ENCODE results near the gene PSG3. TPM values are rescaled to one million over a fixed set of nuclear protein-coding genes. Genes with fewer than 3 reads are reported as not detected.
"Not testable (repeated sequence)": the region's sequence is repeated elsewhere in the genome, so short reads cannot be mapped to it uniquely, and the experiment has no call there.

The PSG3 gene
- polyA plus RNA-seq, 6 donors from 2014 or later = not detected

DNA sequence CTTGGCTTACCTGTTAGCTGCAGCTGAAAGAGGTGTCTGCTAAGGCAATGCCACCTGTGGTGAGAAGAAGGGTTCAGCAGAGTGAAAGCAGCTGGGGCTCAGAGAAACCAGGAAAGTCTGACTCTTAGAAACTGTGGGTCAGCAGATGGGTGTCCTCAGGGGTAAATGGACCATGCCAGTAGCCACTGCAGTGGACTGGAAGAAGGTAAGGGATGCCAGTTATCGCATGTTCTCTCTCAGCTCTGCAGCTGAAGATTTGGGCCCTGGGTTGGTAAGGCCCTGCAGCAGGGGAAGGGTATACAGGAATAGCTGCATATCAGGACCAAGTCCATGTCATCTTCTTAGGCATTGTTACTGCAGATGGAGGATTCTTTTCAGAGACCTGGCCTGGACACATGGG lies 12.0 kb upstream of the PSG3 start:
- not testable (repeated sequence) for ATAC-seq (ENCODE audit: low read depth in 2 of 2); DNase-seq; H3K9me3 Mint-ChIP-seq; H3K4me1 Mint-ChIP-seq; H3K4me3 Mint-ChIP-seq; H3K36me3 Mint-ChIP-seq; H3K27ac Mint-ChIP-seq
- H3K27me3 Mint-ChIP-seq = peaks cover 19 to 43% (median 38%) of the 10 kb centered on the region in 3 donors

DNA sequence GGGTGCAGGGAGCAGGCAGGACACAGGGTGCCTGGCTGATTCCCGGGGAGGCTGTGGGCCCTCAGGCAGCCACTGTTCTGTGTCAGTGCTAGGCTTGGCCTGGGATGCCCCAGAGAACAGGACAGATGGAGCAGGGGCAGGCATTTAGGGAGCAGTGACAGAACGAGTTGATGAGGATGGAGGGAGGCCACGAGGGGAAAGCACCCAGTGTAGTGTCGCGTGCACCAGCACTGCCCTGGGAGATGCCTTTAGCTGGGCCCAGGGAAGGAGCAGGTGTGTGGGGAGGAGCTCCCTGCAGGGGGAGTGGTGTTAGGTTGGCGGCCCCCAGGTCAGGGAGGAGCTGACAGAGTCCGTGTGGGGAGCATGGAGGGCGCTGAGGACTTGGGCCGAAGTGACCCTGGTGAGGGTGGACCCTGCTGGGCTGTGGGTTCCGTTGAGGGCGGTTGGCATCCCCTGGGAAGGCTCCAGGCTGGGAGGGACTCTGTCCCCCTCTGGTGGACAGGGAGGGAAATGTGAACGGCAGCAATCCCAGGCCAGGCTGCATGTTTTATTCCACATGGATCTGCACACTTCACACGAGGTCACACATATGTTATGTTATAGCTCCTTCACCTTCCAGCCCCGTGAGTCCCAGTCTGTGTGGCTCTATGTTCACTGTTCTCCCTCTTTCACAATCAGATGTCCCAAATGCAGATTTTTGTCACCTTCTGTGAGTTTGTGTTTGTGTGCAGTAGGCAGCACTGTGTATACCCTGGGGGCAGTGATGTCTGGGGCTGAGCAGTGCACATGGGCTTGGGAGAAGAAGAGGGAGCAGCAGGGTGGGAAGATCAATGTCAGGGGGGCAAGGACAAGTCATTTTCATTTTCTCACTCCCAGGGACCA lies 1.7 kb upstream of the PSG3 start:
- not testable (repeated sequence) for H3K36me3 Mint-ChIP-seq; ATAC-seq (ENCODE audit: low read depth in 2 of 2); DNase-seq; H3K4me1 Mint-ChIP-seq; H3K4me3 Mint-ChIP-seq
- H3K27ac Mint-ChIP-seq = peak overlapping the region in 1 of 6 donors; percentile 60
- peaks cover 4 to 45% (median 40%) of the 10 kb centered on the region in 3 donors for H3K27me3 Mint-ChIP-seq
- H3K9me3 Mint-ChIP-seq = peaks cover 0 to 13% (median 6%) of the 10 kb centered on the region in 7 donors

DNA sequence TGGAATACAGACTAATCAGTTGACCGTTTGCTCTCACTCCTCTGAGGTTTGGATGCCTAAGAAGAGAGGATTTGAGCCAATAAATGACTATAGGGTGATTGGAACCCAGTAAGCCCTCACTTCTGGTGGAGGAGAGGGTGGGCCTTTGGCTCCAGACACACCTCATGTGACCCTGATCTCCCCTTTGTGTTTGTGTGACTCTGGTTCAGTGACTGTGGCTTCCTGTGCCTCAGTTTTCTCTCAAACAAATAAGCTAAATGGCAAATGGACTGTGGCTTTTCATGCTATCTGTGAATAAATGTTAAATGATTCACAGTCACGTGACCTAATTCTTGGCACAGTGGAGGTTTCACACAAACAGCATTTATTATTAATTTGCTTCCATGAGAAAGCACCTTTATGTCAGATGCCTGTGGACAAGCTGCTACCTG lies 2.7 kb downstream of the PSG3 start:
- H3K27me3 Mint-ChIP-seq = peaks cover 11 to 36% (median 31%) of the 10 kb centered on the region in 3 donors
- not testable (repeated sequence) for H3K4me1 Mint-ChIP-seq

DNA sequence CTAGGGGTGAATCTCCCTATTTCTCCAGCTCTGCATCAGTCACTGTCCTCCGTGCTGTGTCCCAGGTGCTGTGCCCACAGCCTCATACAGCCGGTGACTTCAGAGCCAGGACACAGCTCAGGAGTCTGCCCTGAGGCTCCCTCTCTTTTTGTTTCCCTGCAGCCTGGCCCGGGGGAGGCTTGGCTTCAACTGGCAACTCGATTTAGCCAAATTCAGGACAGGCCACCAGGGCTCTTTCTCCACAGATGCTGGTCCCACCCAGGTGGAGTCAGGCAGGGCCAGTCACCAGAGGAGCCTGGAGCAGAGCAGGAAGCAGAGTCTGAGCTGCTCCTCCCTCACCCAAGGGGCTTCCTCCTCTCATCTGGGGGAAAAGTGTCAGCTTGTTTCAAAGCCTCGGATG lies 11.9 kb downstream of the PSG3 start:
- not testable (repeated sequence) for H3K4me3 Mint-ChIP-seq; H3K4me1 Mint-ChIP-seq; H3K36me3 Mint-ChIP-seq; H3K9me3 Mint-ChIP-seq; DNase-seq; ATAC-seq (ENCODE audit: low read depth in 2 of 2); H3K27ac Mint-ChIP-seq
- peaks cover 12 to 31% (median 21%) of the 10 kb centered on the region in 3 donors for H3K27me3 Mint-ChIP-seq

More for the DNA sequence above, 2.7 kb downstream of the PSG3 start:
- H3K4me3 Mint-ChIP-seq; ATAC-seq (ENCODE audit: low read depth in 2 of 2); H3K36me3 Mint-ChIP-seq; DNase-seq; H3K9me3 Mint-ChIP-seq: not testable (repeated sequence)
- peak overlapping the region in 1 of 6 donors; percentile 34 for H3K27ac Mint-ChIP-seq

DNA sequence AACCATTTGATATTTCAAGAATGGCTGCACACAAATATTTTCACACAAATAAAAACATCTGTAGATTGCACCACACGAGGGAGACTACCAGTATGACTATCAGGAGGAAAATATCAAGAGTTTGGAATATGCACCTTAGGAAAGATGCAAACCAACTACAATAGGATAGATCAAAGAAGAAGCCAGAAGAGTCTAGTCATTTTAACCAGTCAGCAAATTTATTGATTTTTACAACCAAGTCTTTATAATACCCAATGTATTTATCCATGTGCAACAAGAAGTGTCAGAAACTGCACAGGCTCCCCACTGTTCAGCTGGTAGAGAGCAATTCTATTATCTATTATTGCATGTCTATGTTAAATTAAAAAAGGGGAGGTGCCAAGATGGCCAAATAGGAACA lies 26.3 kb downstream of the PSG3 start:
- H3K27ac Mint-ChIP-seq; H3K4me3 Mint-ChIP-seq; ATAC-seq (ENCODE audit: low read depth in 2 of 2); DNase-seq; H3K4me1 Mint-ChIP-seq: not testable (repeated sequence)
- peaks cover 0 to 21% of the 10 kb centered on the region in 2 donors for H3K36me3 Mint-ChIP-seq
- H3K27me3 Mint-ChIP-seq = peaks cover 17 to 35% (median 28%) of the 10 kb centered on the region in 3 donors
- peaks cover 2 to 40% (median 17%) of the 10 kb centered on the region in 7 donors for H3K9me3 Mint-ChIP-seq

DNA sequence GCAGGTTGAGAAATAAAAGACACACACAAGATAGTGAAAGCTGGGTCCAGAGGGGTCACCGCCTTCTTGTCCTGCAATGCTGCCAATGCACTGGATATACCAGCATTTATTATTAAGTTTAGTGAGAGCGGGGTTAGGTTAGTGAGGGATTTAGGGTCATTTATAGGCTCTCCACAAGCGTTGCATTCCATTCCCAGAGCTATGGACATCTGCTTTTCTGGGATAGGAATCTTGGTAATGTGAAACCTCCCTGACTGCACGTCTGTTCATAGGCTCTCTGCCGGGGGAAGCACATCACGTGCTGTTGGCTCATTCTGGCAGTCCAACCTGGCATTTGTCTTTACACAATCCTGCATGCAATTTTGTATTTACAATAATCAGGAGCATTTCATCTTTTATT lies 27.5 kb downstream of the PSG3 start:
- DNase-seq; H3K4me1 Mint-ChIP-seq; H3K4me3 Mint-ChIP-seq; H3K27ac Mint-ChIP-seq; ATAC-seq (ENCODE audit: low read depth in 2 of 2): not testable (repeated sequence)
- H3K27me3 Mint-ChIP-seq = peaks cover 30 to 47% (median 39%) of the 10 kb centered on the region in 3 donors
- peaks cover 0 to 21% of the 10 kb centered on the region in 2 donors for H3K36me3 Mint-ChIP-seq
- H3K9me3 Mint-ChIP-seq = peaks cover 2 to 30% (median 14%) of the 10 kb centered on the region in 7 donors

DNA sequence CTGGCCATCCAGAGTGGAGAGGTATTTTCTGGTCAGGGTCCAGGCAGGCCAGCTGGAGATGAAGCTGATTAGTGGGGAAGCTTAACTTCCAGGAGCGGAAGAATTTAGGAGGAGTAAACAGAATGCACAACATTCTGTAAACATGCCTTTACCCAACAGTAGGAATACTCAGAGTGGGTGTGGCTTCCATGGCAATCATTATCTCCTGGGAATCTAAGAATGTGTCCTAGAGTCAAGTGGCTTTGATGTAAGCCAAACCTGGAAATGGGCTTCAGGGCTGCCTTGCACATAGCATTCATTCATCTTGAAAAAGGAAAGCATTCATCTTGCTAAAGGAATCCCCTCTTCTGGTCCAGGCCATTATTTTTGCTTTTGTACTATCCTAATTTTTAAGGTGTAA lies 29.3 kb downstream of the PSG3 start:
- not testable (repeated sequence) for H3K36me3 Mint-ChIP-seq, H3K4me1 Mint-ChIP-seq
- H3K27me3 Mint-ChIP-seq = peaks cover 30 to 48% (median 46%) of the 10 kb centered on the region in 3 donors

DNA sequence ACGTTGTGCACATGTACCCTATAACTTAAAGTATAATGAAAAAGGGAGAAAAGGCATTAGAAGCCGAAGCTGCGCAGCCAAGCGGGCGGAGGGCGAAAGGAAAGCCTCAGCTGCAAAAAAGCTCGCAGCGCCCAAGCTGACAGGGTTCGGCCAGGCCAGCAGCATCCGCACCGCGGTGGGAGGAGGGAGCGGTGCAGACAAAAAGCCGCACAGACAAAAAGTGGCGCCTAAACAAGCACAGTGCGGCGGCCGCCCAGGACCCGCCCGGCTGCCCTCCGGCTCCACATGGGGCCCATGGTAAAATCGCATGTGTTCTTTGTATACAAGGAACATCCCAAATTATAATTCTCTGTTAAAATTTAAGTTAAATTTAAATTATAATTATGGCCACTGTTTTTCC lies 42.4 kb downstream of the PSG3 start:
- Mint-ChIP-seq H3K27me3 (peaks cover 48 to 58% (median 52%) of the 10 kb centered on the region in 3 donors), H3K27ac (no peak overlapping the region), H3K36me3 (no peaks in the 10 kb centered on the region), H3K4me1 (no peaks in the 10 kb centered on the region), H3K9me3 (peaks cover 0 to 9% (median 1%) of the 10 kb centered on the region in 7 donors), H3K4me3 (no peak overlapping the region)
- ATAC-seq (ENCODE audit: low read depth in 2 of 2) (no peak), DNase-seq (no peak)

More for the DNA sequence above, 29.3 kb downstream of the PSG3 start:
- H3K27ac Mint-ChIP-seq; DNase-seq; ATAC-seq (ENCODE audit: low read depth in 2 of 2); H3K4me3 Mint-ChIP-seq: not testable (repeated sequence)
- H3K9me3 Mint-ChIP-seq = peaks cover 2 to 27% (median 7%) of the 10 kb centered on the region in 7 donors

DNA sequence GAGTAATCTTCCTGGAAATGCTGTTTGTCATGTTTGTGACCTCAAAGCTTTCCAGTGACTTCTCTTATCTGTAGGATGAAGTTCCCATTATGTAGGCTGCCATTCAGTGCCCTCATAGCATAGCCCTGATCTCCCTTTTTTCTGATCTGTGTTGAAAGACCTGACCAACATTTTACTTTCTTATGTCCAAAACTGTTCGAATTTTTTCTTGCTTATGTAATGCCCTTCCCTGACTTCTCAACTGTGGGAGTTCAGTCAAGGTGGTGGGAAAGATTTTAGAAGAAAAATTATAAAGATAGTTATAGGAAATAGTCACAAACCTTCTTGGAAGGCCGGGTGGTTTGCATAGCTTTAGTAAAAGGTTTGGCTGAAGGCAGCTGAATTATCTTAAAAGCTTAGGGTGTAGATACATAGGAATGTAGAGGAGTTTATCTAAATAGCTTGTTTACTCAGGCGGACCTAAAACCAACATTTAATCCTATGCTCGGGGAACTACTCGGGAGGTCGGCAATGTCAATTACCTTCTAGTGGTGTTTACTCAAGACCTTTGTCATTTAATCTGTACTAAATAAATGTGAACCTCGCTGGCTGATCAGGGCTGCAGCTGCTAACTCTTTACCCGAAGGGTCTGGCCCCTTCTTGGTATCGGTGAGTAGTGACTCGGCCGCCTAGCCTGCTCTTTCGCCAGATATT lies 44.3 kb downstream of the PSG3 start:
- Mint-ChIP-seq H3K36me3 (no peaks in the 10 kb centered on the region), H3K4me3 (no peak overlapping the region), H3K4me1 (no peaks in the 10 kb centered on the region), H3K27ac (no peak overlapping the region), H3K9me3 (peaks cover 0 to 9% (median 1%) of the 10 kb centered on the region in 7 donors), H3K27me3 (peaks cover 51 to 72% (median 68%) of the 10 kb centered on the region in 3 donors)
- ATAC-seq (ENCODE audit: low read depth in 2 of 2) (no peak), DNase-seq (no peak)

DNA sequence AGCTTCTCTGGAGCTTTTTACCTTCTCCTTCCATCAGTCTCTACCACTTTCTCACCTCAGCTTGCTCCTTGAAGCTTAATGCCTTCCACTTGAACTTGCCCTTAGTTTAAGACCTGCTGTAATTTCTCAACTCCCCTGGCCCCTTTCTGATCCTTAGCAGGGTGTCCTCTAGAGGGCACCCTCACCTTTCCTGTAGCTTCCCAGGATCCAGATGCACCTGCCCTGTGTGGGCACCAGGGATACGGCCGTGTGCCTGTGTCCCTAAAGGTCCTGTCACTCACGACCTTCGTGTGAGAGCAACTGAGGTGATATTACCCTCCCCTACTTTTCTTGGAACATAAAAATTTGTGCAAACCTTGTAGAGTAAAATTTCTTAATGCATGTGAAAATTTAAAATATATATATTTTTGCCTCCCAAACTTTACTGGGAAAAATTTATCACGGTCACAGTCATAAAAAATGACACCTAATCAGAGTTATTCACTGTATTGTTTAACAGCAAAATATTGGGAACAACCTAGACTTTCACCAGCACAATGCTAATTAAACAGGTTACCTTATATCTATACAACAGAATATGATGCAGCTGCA lies 46.4 kb downstream of the PSG3 start:
- no peaks in the 10 kb centered on the region for H3K4me1 Mint-ChIP-seq
- H3K27me3 Mint-ChIP-seq = peaks cover 52 to 59% (median 53%) of the 10 kb centered on the region in 3 donors
- ATAC-seq (ENCODE audit: low read depth in 2 of 2) = no peak
- H3K36me3 Mint-ChIP-seq = peaks cover 0 to 3% of the 10 kb centered on the region in 2 donors
- DNase-seq = no peak
- no peak overlapping the region for H3K27ac Mint-ChIP-seq
- peaks cover 0 to 9% (median 1%) of the 10 kb centered on the region in 7 donors for H3K9me3 Mint-ChIP-seq
- no peak overlapping the region for H3K4me3 Mint-ChIP-seq

DNA sequence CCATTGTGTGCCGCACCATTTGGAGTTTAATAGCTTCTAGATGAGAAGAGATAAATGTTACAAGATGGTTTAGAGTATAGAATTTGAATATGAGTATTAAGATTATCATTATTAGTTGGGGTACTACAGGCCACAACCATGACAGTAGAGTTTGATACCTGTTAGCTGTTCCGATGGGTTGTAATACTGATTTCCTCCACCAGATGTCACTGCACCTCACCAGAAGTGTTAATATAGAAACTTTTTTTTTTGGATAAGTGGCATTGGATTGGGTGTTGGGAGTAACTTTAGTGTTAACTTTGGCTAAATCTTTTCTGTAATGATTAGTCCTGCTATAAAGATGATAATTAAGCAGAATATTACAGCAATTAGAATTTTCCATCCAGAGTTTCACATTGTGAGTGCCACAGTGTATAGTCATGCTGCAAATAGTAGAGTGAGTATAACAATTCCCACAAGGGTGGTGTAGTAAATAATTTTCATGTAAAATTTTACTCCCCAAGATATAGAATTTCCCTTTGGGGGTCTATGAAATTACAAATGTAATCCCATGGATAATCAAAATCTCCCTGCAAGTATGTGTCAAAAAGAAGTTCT lies 56.3 kb downstream of the PSG3 start:
- no peak overlapping the region for H3K27ac Mint-ChIP-seq
- H3K4me3 Mint-ChIP-seq = no peak overlapping the region
- no peaks in the 10 kb centered on the region for H3K4me1 Mint-ChIP-seq
- H3K27me3 Mint-ChIP-seq = peaks cover 4 to 20% (median 8%) of the 10 kb centered on the region in 3 donors
- ATAC-seq (ENCODE audit: low read depth in 2 of 2) (no peak), DNase-seq (no peak)
- peaks cover 22 to 31% of the 10 kb centered on the region in 2 donors for H3K36me3 Mint-ChIP-seq
- peaks cover 16 to 64% (median 37%) of the 10 kb centered on the region in 7 donors for H3K9me3 Mint-ChIP-seq

DNA sequence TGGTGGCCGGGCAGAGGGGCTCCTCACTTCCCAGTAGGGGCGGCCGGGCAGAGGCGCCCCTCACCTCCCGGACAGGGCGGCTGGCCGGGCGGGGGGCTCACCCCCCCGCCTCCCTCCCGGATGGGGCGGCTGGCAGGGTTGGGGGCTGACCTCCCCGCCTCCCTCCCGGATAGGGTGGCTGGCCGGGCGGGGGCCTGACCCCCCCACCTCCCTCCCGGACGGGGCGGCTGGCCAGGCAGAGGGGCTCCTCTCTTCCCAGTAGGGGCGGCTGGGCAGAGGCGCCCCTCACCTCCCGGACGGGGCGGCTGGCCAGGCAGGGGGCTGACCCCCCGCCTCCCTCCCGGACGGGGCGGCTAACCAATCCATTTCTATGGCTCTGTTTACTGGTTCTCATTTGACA lies 64.0 kb downstream of the PSG3 start:
- H3K9me3 Mint-ChIP-seq = peaks cover 9 to 32% (median 18%) of the 10 kb centered on the region in 7 donors
- peaks cover 4 to 16% of the 10 kb centered on the region in 2 donors for H3K36me3 Mint-ChIP-seq
- not testable (repeated sequence) for ATAC-seq (ENCODE audit: low read depth in 2 of 2); H3K4me1 Mint-ChIP-seq; H3K4me3 Mint-ChIP-seq; H3K27ac Mint-ChIP-seq; DNase-seq
- H3K27me3 Mint-ChIP-seq = peaks cover 0 to 14% (median 8%) of the 10 kb centered on the region in 3 donors

DNA sequence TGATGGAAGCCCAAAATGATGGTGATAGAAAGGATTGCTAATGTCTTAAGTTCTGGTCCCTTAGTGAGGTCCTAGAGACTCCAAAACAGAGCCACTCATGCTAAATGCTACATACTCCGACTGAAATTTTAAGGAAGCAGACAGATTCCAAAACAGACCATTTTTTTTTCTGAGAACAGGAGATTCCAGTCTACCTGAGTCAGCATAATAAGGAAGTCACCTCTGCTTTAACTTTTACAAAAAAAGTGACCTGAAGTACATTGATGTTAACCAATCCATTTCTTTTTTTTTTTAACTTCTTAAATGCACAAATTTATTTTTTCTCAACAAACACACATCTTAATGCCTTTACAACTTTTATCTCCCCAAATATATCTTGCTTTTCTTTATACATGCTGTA lies 65.7 kb downstream of the PSG3 start:
- not testable (repeated sequence) for H3K27ac Mint-ChIP-seq; H3K4me3 Mint-ChIP-seq; H3K27me3 Mint-ChIP-seq; H3K4me1 Mint-ChIP-seq; DNase-seq; ATAC-seq (ENCODE audit: low read depth in 2 of 2)
- Mint-ChIP-seq H3K36me3 (peaks cover 4 to 16% of the 10 kb centered on the region in 2 donors), H3K9me3 (peaks cover 9 to 32% (median 18%) of the 10 kb centered on the region in 7 donors)
